Cardiac septum (tissue), 1 donor: ENCODE data around the gene SNX13. TPM values are rescaled to one million over a fixed set of nuclear protein-coding genes. Genes with fewer than 3 reads are reported as not detected.
"Not testable (repeated sequence)": the region's sequence is repeated elsewhere in the genome, so short reads cannot be mapped to it uniquely, and the experiment has no call there.

Experiments
- DNase-seq: peaks from one replicate; pipeline ENCODE4 v3.0.0-alpha.2; 2020; ENCODE audit warnings: low spot score
- intact Hi-C: fragments of 100-400 bp; cut with DNase I; formaldehyde crosslinking; loops from one replicate; pipeline ENCODE4 v1.14.0; 2022
- total RNA-seq: library from RNA; stranded (reverse); fragmentation: NEBNext Ultra II Directional; extraction: Animal tissue kit (Norgen Biotek cat#: 25700); gene quantifications from one replicate; pipeline ENCODE4 v1.2.1, GENCODE V29; 2021
- donor health status: DM: no; HTN: no; CAD: no.

The SNX13 gene
- total RNA-seq, 1 donor from 2014 or later, result 48.8 TPM

DNA sequence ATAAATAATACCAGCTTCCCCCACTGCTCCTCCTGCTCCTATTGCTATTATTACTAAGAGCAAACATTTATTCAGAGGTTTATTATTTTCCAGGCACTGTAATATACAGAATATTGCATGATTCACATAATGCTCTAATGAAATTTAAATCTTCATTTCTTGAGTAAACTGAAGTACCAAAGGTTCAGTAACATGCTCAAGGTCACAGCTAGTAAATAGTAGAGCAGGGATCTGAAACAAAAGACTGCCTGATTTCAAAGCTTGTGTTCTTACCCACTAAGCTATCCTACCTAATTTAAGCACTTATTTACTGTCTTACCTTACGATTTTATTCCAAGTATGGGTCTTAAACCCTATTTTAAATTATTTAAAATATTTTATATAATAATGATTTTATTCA is 126.2 kb downstream of the SNX13 start:
- intact Hi-C loops, result no loop called here

DNA sequence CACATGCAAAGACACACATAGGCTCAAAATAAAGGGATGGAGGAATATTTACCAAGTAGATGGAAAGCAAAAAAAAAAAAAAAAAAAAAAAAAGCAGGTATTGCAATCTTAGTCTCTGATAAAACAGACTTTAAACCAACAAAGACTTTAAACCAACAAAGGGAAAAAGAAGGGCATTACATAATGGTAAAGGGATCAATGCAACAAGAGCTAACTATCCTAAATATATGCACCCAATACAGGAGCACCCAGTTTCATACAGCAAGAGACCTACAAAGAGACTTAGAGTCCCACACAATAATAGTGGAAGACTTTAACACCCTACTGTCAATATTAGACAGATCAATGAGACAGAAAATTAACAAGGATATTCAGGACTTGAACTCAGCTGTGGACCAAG is 131.1 kb downstream of the SNX13 start:
- intact Hi-C loops, DNase-seq: not testable (repeated sequence)

More for the DNA sequence above, 126.2 kb downstream of the SNX13 start:
- DNase-seq, result no peak

DNA sequence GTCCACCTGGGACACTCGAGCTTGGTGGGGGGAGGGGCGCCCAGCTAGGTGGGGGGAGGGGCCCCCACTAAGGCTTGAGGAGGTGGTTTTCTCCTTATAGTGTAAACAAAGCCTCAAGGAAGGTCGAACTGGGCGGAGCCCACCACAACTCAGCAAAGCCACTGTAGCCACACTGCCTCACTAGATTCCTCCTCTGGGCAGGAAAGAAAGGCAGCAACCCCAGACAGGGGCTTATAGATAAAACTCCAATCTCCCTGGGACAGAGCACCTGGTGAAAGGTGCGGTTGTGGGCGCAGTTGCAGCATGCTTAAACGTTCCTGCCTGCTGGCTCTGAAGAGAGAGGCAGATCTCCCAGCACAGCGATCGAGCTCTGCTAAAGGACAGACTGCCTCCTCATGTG is 133.1 kb downstream of the SNX13 start:
- no peak for DNase-seq
- intact Hi-C loops, result no loop called here

DNA sequence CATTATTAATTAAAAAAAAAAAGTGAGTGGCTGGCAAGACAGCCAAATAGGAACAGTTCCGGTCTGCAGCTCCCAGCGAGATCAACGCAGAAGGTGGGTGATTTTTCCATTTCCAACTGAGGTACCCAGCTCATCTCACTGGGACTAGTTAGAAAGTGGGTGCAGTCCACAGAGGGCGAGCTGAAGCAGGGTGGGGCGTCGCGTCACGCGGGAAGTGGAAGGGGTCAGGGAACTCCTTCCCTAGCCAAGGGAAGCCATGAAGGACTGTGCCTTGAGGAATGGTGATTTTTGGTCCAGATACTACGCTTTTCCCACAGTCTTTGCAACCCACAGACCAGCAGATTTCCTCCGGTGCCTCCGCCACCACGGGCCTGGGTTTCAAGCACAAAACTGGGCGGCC is 133.7 kb downstream of the SNX13 start:
- DNase-seq, result no peak
- intact Hi-C loops, result no loop called here

DNA sequence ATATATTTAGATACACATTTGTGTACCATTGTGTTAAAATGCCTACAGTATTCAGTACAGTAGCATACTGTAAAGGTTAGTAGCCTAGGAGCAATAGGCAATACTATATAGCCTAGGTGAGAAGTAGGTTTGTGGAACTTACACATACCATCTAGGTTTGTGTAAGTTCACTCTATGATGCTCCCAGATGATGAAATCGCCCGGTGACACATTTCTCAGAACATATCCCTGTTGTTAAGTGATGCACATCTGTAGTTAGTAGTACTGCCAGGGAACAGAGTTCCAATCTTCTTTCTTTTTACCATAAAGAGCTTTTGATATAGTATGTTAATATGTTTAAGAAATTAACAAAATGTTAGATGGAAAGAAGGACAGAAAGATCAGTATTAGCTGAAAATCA is 138.2 kb downstream of the SNX13 start:
- DNase-seq, result no peak
- intact Hi-C loops, result no loop called here

DNA sequence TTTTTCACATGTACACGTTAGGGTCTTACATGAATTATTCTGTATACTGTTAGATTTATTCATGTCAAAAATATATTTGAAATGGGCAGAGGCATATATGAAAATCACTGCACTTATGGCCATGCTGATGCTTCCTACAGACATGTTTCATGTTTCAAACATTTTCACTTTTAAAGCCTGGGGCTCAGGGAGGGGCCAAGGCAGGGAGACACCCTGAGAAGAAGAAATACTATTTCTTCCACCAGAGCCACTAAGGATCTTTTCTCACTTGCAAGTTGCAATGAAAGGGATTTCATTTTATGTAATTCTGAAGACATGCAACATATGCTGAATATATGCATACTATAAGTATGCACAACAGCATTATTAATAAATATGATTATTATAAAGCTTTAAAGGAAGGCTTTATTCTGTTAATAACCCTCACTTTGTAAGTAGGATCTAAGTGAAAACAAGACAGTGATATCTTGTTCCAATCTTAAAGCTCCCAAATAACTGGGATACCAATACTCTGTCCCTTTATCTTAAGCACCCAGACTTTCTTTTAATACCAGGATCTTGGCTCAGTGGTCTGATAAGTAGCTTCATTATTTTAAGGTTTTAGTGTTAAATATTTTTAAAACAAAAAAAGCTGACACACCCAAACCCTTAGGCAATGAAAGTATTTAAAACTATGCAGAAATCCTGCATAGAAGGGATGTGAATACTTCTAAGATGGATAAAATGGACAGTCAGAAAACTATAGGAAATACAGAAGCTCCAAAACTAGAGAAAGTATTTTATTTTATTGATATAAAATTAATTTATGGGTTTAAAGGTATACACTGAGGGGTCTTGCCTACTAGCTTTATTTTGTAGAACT is 148.0 kb downstream of the SNX13 start:
- no peak for DNase-seq
- intact Hi-C loops, result no loop called here

DNA sequence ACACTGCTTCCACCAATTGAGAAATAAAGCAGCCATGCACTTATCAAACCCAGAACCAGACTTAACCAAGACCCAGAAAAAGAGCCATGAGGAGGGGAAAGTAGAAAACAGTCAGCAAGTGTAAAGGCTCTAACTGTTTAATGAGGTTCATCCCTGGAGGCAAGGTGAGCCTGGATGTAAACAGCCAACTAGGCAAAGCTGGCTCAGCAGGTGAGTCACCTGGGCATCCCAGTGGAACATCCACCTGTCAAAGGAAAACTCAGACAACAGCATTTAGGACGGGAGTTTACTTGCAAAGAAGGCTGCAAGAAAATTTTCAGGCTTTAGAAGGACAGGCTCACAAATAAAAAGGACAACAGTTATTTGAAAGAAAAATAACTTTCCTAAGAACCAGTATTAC is 153.0 kb downstream of the SNX13 start:
- intact Hi-C loops, result no loop called here
- DNase-seq, result no peak

DNA sequence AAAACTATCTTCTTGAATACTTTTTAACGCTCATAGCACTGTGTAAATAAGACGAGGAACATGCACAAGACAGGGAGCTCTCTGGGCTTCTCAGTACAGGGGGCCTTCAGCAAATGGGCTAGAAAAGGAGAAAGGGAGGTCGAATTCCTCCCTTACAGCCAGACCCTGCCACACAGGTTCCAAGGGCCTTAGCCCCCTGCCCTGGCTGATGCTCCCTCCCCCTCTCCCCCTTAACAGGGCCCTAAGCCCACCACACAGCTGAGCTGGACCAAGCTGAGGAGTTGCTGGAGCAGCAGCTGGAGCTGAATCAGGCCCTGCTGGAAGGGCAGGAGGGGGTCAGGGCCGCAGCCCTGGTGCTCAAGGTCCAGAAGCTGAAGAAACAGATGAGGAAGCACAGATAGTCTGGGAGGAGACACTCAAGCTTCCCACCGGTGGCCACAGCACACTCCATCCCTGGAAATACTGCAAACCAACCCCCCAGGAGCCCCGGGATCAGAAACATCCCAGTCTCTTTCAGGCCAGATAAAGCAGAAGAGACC is 153.9 kb downstream of the SNX13 start:
- intact Hi-C loops, result no loop called here
- DNase-seq, result no peak

DNA sequence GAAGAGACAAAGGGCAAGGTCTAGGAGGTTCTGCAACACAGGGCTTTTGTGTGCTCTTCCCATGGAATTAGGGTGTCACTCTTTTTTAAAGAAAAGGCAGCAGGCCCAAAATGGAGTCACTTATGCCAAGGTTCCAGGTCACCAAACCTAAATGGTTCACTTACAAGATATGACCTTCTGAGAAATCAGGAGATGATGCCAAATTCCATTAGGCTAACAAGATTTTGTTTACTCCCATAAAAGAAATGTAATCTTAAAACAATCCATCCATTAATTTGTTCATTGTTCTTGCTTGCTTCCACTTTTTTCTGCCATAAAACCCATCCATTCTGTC is 158.1 kb downstream of the SNX13 start:
- intact Hi-C loops, result no loop called here
- DNase-seq, result no peak

DNA sequence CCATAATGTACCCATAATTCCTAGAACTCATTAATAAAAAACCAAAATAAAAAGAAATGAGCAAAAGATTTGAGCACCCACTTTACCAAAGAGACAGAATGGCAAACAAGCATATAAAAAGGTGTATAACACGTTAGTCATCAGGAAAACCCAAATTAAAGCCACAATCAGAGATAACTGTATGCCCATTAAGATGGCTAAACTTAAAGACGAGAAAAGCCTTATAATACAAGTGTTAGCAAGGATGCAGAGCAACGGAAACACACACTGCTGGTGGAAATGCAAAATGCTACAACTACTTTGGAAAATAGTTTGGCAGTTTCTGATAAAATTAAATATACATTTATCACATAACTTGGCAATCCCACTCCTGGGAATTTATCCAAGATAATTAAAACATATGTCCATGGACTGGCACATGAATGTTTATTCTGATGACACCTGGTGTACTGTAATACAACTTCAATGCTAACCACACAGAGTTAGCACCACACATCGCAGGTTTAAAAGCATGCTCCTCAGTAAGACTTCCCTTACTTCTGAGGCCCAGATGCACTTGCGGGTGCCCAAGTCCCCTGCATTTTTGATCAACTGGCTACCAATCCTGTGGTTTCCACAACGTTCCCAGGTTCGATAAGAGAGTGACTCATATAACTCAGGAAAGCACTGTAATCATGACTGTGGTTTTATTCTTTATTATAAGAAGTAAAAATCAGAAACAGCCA is 158.6 kb downstream of the SNX13 start:
- intact Hi-C loops, result no loop called here

DNA sequence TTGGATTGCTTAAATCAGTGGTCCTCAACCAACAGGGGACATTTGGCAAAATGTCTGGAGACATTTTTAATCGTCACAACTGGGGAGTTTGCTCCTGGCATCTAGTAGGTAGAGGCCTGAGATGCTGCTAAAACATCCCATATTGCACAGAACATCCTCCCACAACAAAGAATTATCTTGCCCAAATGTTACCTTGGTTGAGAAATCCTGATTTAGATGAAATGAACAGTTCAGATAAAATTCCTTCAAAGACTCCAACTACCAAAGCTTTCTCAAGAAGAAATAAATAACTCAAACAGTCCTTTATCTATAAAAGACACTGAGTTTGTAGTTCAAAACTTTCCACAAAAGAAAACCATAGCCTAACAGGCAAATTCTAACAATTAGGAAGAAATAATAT is 160.9 kb downstream of the SNX13 start:
- DNase-seq, result no peak
- intact Hi-C loops, result loop anchor here (10.0 kb wide), 1 partner anchor 565 kb away; no protein-coding TSS in a partner anchor

More for the DNA sequence above, 158.6 kb downstream of the SNX13 start:
- no peak for DNase-seq

DNA sequence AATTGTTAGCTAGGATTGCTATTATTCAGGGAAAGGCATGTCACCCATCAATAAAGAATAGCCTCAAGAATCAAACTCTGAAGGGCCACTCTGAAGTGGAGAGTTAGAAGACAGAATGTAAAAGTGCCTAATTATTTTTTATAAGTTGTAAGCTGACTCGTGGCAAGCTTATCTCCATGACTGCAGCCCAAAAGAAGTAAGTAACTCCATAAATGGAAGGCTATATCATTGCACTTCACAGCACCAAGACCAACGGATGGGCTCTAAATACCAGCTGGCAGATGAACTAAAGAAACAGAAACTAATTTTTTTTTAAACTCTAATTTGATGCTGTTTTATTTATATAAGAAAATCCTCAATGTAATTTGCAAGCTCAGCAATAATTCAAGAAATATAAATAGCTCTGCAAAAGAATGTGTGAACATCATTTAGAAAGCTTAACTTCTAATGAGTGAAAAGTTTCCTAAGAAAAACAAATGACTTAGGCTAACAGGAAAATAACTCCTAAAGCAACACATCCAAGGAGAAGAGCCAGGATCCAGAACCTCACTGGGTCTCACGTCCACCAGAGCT is 165.5 kb downstream of the SNX13 start:
- DNase-seq, result no peak
- intact Hi-C loops, result loop anchor here (5.0 to 10.0 kb wide), 2 partner anchors 212 to 570 kb away; no protein-coding TSS in a partner anchor

DNA sequence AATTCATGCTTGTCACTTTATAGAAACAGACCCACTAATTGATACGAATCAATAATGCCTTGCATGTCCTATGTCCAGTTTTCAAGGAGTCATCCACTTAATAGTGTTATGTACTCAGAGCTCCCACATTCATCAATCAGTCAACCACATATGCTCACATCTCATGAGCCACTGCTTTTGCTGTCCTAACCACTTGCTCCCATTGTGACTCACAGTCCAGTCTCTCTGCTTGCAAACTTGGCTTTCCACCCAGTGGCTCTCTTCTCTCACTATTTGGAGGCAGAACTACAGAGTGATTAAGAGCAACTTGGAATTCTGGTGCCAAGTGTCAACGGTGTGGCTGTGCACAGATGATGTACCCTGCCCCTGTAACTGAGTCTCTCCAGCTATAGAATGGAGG is 166.0 kb downstream of the SNX13 start:
- intact Hi-C loops, result loop anchor here (5.0 to 10.0 kb wide), 2 partner anchors 213 to 571 kb away; no protein-coding TSS in a partner anchor
- no peak for DNase-seq

DNA sequence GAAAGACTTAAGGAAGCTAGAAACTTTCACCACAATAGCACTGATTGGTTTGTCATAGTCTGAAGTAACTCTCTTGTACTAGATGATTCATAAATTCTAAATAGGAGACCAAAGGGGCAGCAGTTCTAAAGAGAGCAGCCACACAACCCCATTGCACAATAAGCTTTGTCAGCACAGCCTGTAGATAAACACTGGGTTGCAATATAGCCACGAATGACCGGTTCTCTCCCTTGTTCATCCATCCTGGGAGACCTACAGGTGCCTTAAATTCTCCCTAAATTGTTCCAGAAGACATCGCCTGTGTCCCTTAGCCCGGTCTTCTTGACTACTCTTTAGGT is 167.0 kb downstream of the SNX13 start:
- intact Hi-C loops, result loop anchor here (5.0 to 10.0 kb wide), 2 partner anchors 214 to 572 kb away; no protein-coding TSS in a partner anchor
- no peak for DNase-seq

DNA sequence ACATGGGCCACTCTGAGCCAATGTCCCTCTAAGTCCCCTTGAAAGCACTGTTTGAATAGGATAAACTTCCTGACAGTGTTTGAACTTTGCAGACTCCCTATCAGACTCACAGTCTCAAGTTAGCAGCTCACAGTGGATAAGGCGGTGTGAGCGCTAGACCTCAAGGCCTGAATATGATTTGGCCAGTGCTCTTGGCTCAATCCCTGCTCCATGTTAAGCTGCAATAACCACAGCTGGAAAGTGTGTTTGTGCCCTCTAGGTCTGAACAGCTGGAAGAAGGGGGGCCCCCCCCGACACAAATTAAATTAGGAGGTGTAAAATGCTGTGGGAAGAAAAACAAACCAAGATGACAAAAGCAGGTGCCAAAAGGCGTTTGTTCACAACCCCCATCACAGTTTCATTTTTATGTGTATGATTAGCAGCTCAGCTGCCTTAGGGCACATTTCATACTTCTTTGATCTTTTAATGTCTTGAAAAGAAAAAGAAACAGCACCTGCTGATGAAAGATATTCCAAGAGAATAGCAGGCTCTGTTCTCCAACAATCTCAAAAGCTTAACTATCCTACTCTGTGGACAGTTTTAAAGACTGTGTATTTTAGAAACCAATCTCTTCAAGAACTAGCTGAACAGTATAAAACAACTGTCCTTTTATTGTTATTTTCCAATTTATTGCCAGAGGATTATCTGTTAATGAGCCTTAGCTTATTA is 167.6 kb downstream of the SNX13 start:
- intact Hi-C loops, result loop anchor here (5.0 to 10.0 kb wide), 2 partner anchors 215 to 572 kb away; no protein-coding TSS in a partner anchor
- DNase-seq, result no peak

DNA sequence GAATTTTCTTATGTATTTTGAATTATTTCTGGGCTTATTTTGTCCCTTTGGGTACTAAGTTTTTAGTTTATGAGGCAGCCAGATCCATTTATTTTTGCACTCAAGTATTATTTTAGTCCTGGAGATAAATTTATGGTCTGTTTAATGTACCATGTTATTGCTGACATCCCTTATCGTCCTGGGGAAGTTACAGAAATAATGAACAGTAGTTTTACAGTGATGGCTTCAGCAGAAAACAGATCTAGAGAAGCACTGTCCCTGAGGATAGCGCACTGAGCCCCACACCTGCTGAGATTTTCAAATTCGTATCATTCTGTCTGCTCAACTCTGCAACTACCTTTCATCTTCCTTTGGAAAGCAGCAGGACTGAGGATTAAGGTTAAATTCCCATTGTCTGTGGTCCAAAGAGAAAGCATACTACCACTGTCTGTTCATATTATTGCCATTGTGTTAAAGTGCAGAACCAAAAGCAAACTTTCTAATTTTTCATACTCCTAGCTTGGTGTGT is 168.3 kb downstream of the SNX13 start:
- intact Hi-C loops, result loop anchor here (5.0 to 10.0 kb wide), 2 partner anchors 215 to 573 kb away; no protein-coding TSS in a partner anchor
- no peak for DNase-seq

DNA sequence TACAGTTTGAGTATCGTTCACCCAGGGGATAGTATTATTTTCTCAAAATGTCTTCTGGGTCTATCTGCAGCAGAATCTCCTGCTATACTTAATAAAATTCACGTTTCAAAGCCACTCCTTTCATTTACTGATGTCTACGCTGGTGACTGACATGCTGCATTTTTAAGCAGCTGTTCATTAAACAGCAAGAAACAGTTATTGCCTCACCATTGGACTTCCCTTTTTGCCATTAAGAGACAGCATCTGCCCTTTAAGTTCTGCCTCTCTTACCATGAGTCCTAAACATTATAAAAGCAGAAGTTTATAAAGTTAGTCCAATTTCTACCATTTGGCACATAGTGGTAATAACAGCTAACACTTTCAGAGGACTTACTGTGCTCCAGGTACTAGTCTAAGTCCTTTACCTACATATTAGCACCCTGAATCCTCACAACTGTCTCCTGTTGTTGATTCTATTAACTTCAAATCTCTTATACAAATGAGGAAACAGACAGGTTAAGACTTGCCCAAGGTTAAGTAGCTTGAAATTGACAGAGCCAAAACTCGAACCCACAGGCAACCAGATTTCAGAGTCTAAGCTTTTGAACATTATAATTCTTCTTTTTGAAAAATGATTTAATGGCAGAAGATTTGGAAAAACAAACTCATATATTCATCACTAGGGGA is 169.5 kb downstream of the SNX13 start:
- intact Hi-C loops, result loop anchor here (5.0 to 10.0 kb wide), 2 partner anchors 216 to 574 kb away; no protein-coding TSS in a partner anchor
- no peak for DNase-seq

DNA sequence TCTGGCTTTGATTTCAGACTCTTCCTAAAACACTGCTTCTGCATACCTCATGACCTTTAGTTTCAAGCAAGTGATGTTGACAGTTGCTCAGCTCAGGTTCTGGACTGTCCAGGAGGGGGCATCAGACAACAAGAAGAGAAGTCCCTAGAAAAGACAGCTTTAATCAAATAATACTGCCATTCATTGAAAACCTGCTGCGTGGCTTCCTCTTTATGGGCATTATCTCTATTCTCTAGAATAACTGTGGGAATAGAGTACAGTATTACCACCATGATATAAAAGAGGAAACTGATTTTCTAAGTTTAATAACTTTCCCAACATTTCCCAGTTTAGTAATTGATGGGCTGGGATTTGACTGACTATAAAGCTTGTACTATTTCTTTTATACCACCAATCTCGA is 170.4 kb downstream of the SNX13 start:
- DNase-seq, result no peak
- intact Hi-C loops, result loop anchor here (5.0 to 10.0 kb wide), 2 partner anchors 217 to 575 kb away; no protein-coding TSS in a partner anchor

DNA sequence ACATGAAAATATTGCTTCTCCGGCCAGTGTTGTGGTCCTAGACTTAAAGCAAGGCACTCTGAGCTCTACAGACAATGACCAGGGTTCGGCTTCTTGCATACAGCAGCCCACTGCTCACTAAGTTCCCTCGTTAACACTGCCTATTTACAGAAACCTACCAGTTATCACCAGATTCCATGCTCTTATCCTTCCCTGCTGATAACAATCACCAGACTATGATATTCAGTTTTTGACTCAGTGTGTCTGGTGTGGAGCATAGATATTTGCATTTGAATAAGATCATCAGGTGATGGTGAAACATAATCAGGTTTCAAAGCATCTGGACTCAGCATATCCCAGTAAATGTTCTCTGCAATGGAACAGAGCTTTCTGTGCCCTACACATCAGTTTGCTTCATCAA is 182.3 kb downstream of the SNX13 start:
- no peak for DNase-seq
- intact Hi-C loops, result no loop called here
